ENCODE results near the gene PSTPIP2. TPM values are rescaled to one million over a fixed set of nuclear protein-coding genes. Genes with fewer than 3 reads are reported as not detected.
A peak's percentile ranks its signal among the peaks of the same experiment; 100 is the strongest.
"Not testable (repeated sequence)": the region's sequence is repeated elsewhere in the genome, so short reads cannot be mapped to it uniquely, and the experiment has no call there.

The PSTPIP2 gene
- total RNA-seq, 2 experiments from 2014 or later = 5.9 to 6.0 TPM

- Mint-ChIP-seq H3K36me3 (ENCODE audit: low read depth) (peaks cover 50% of the 10 kb centered on the region), H3K4me3 (peak overlapping the region; percentile 100), H3K27ac (peak overlapping the region; percentile 99), H3K4me1 (ENCODE audit: low read depth) (peaks cover 35% of the 10 kb centered on the region), H3K9me3 (no peaks in the 10 kb centered on the region), H3K27me3 (no peaks in the 10 kb centered on the region)
- POLR2A ChIA-PET = interaction anchor here (0.6 to 1.1 kb wide), 2 partner anchors 14 to 23 kb away, joined by 3 to 5 read pairs; no protein-coding TSS in a partner anchor
- peak overlapping the region; percentile 74 to 77 for H3K27ac ChIP-seq (ENCODE audit: low read depth in 1 of 2, low read length in 2 of 2)
- H3K4me1 ChIP-seq (ENCODE audit: insufficient read depth, low read length) = peaks cover 46% of the 10 kb centered on the region
- H3K4me3 ChIP-seq (ENCODE audit: low read length) = peak overlapping the region; percentile 82
- intact Hi-C loops (cut with DNase I, micrococcal nuclease) = loop anchor here in 1 of 2 experiments (2.0 kb wide), 1 partner anchor 130 kb away; the partner anchor contains the start of gene EPG5
- no peaks in the 10 kb centered on the region for H3K27me3 ChIP-seq (ENCODE audit: control insufficient read depth in 1 of 2, insufficient read depth in 2 of 2, low read length in 2 of 2)
- CTCF ChIA-PET = interaction anchor here (0.7 to 2.4 kb wide), 5 partner anchors 11 to 390 kb away, joined by 3 to 14 read pairs (median 6); a partner anchor contains a TSS
- ATAC-seq (ENCODE audit: poor library complexity) = no peak
- TF ChIP-seq, protein P1, sequence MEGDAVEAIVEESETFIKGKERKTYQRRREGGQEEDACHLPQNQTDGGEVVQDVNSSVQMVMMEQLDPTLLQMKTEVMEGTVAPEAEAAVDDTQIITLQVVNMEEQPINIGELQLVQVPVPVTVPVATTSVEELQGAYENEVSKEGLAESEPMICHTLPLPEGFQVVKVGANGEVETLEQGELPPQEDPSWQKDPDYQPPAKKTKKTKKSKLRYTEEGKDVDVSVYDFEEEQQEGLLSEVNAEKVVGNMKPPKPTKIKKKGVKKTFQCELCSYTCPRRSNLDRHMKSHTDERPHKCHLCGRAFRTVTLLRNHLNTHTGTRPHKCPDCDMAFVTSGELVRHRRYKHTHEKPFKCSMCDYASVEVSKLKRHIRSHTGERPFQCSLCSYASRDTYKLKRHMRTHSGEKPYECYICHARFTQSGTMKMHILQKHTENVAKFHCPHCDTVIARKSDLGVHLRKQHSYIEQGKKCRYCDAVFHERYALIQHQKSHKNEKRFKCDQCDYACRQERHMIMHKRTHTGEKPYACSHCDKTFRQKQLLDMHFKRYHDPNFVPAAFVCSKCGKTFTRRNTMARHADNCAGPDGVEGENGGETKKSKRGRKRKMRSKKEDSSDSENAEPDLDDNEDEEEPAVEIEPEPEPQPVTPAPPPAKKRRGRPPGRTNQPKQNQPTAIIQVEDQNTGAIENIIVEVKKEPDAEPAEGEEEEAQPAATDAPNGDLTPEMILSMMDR (IDR thresholded peaks at IDR 0.05) = no peak
- peaks cover 33% of the 10 kb centered on the region for H3K36me3 ChIP-seq (ENCODE audit: insufficient read depth, low read length)
- no peaks in the 10 kb centered on the region for H3K9me3 ChIP-seq (ENCODE audit: control insufficient read depth in 1 of 2, insufficient read depth in 1 of 2, low read length in 2 of 2)
- DNase-seq = peak in 2 of 14 experiments; percentile 10 to 25
These were observed 24.7 kb upstream of the PSTPIP2 start for GRCh38 chr18:46096651-46097300.

DNA sequence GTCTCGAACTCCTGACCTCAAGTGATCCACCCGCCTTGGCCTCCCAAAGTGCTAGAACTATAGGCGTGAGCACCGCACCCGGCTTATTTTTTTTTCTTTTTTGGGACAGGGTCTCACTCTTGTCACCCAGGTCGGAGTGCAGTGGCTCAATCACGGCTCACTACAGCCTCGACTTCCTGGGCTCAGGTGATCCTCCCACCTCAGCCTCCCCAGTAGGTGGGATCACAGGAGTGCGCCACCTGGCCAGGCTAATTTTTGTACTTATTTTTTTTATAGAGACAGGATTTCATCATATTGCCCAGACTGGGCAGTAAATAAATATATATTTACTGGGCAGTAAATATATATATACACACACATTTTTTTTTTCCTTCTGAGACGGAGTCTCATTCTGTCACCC is 23.5 kb upstream of the PSTPIP2 start:
- Histone ChIP-seq H3K4me1 (ENCODE audit: insufficient read depth, low read length) (peaks cover 48% of the 10 kb centered on the region), H3K27ac (ENCODE audit: low read depth in 1 of 2, low read length in 2 of 2) (no peak overlapping the region), H3K9me3 (ENCODE audit: control insufficient read depth in 1 of 2, insufficient read depth in 1 of 2, low read length in 2 of 2) (no peaks in the 10 kb centered on the region), H3K4me3 (ENCODE audit: low read length) (no peak overlapping the region), H3K36me3 (ENCODE audit: insufficient read depth, low read length) (peaks cover 46% of the 10 kb centered on the region), H3K27me3 (ENCODE audit: control insufficient read depth in 1 of 2, insufficient read depth in 2 of 2, low read length in 2 of 2) (no peaks in the 10 kb centered on the region)
- POLR2A ChIA-PET = interaction anchor here (0.6 kb wide), 1 partner anchor 8 kb away, joined by 3 read pairs; no protein-coding TSS in a partner anchor
- peak overlapping the region; percentile 81 for H3K4me3 Mint-ChIP-seq
- peaks cover 62% of the 10 kb centered on the region for H3K36me3 Mint-ChIP-seq (ENCODE audit: low read depth)
- CTCF ChIA-PET = interaction anchor here (0.6 to 1.1 kb wide), 2 partner anchors 22 to 74 kb away, joined by 3 to 4 read pairs; no protein-coding TSS in a partner anchor
- intact Hi-C loops (cut with DNase I, micrococcal nuclease) = no loop called here
- DNase-seq (no peak), ATAC-seq (ENCODE audit: poor library complexity) (no peak)
- peak overlapping the region; percentile 77 for H3K27ac Mint-ChIP-seq
- TF ChIP-seq, protein P1 (IDR thresholded peaks at IDR 0.05) = no peak
- no peaks in the 10 kb centered on the region for H3K9me3 Mint-ChIP-seq
- H3K27me3 Mint-ChIP-seq = no peaks in the 10 kb centered on the region
- peaks cover 47% of the 10 kb centered on the region for H3K4me1 Mint-ChIP-seq (ENCODE audit: low read depth)

- H3K27ac Mint-ChIP-seq; DNase-seq; H3K9me3 Mint-ChIP-seq; H3K27ac ChIP-seq (ENCODE audit: low read depth in 1 of 2, low read length in 2 of 2); POLR2A ChIA-PET; intact Hi-C loops (cut with DNase I, micrococcal nuclease); H3K9me3 ChIP-seq (ENCODE audit: control insufficient read depth in 1 of 2, insufficient read depth in 1 of 2, low read length in 2 of 2); H3K27me3 Mint-ChIP-seq; CTCF ChIA-PET; H3K27me3 ChIP-seq (ENCODE audit: control insufficient read depth in 1 of 2, insufficient read depth in 2 of 2, low read length in 2 of 2); H3K4me3 ChIP-seq (ENCODE audit: low read length); H3K4me3 Mint-ChIP-seq; ATAC-seq (ENCODE audit: poor library complexity): not testable (repeated sequence)
- Histone ChIP-seq H3K36me3 (ENCODE audit: insufficient read depth, low read length) (peaks cover 99% of the 10 kb centered on the region), H3K4me1 (ENCODE audit: insufficient read depth, low read length) (peaks cover 13% of the 10 kb centered on the region)
- Mint-ChIP-seq H3K36me3 (ENCODE audit: low read depth) (peaks cover 100% of the 10 kb centered on the region), H3K4me1 (ENCODE audit: low read depth) (peaks cover 28% of the 10 kb centered on the region)
These were observed 16.4 kb upstream of the PSTPIP2 start for GRCh38 chr18:46088501-46088900.
